Stimulated activated CD4-positive, alpha-beta T cell treated with anti-CD3 and anti-CD28 coated beads, Interleukin-15, amount 100 ng/mL, for 1 hour (primary cell): ENCODE results near the gene BOK.
"Not testable (repeated sequence)": the region's sequence is repeated elsewhere in the genome, so short reads cannot be mapped to it uniquely, and the experiment has no call there.

ENCODE experiments used
- DNase-seq, 2 donors: peaks; one replicate each; pipeline ENCODE4 v3.0.0-alpha.2; 2020; ENCODE audit warnings: low read depth in 1 of 2, low spot score in 1 of 2

Gene BOK, protein sequence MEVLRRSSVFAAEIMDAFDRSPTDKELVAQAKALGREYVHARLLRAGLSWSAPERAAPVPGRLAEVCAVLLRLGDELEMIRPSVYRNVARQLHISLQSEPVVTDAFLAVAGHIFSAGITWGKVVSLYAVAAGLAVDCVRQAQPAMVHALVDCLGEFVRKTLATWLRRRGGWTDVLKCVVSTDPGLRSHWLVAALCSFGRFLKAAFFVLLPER

GRCh38 chr2:241558532-241559322 lies at the start of gene BOK:
BOK (plus strand) TSS chr2:241558745; CDS start chr2:241559484, 739 bp downstream.
- no peak for DNase-seq

- no peak for DNase-seq
These were observed 49.3 kb upstream of the BOK start for GRCh38 chr2:241509155-241509784.

GRCh38 chr2:241511091-241511741 lies 47.3 kb upstream of the BOK start:
- no peak for DNase-seq

DNA sequence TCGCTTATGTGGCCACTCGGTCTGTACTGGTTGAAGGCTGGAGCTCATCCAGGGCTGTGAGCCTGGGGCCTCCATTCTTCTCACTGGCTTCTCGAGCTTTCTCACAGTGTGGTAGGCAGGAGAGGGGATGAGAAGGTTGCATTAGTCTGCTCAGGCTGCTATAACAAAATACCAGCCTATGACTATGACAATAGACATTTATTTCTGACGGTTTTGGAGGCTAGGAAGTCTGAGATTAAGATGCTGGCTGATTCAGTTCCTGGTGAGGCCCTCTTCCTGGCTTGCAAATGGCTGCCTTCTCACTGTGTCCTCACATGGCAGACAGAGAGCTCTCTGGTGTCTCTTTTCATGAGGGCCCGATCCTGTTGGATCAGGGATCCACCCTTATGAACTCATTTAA lies 44.0 kb upstream of the BOK start:
- no peak for DNase-seq

GRCh38 chr2:241514986-241515737 lies 43.4 kb upstream of the BOK start:
- DNase-seq: no peak

DNA sequence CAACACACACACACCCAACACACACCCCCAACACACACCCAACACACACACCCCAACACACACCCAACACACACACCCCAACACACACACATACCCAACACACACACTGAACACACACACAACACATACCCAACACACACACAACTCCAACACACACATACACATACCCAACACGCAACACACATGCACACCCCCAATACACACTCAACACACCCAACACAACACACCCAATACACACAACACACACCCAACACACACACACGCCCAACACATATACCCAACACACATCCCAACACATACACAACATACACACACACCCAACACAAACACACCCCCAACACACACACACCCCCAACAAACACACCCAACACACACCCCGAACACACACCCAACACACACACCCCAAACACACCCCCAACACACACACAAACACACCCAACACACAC lies 42.0 kb upstream of the BOK start:
- DNase-seq: no peak

- no peak for DNase-seq
These were observed 41.2 kb upstream of the BOK start for GRCh38 chr2:241517297-241517696.

- DNase-seq: no peak
These were observed 38.9 kb upstream of the BOK start for GRCh38 chr2:241519669-241520068.

DNA sequence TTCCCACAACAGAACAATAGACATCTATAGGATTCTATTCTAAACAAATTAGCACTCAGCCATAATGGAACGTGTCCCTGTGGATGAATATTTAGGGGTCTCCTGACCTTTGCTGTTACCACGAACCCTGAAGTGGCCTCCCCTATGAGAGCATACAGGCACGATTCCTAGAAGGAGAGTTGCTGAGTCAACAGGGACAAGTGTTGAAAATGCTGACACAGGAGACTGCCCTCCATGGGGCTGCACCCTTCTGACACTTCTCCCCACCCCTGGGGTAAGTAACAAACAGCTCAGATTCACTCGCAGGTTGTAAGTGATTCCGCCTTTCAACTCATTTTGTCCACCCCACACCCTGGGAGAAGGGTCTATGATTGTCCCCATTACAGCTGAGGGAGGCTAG lies 36.1 kb upstream of the BOK start:
- DNase-seq: no peak

DNA sequence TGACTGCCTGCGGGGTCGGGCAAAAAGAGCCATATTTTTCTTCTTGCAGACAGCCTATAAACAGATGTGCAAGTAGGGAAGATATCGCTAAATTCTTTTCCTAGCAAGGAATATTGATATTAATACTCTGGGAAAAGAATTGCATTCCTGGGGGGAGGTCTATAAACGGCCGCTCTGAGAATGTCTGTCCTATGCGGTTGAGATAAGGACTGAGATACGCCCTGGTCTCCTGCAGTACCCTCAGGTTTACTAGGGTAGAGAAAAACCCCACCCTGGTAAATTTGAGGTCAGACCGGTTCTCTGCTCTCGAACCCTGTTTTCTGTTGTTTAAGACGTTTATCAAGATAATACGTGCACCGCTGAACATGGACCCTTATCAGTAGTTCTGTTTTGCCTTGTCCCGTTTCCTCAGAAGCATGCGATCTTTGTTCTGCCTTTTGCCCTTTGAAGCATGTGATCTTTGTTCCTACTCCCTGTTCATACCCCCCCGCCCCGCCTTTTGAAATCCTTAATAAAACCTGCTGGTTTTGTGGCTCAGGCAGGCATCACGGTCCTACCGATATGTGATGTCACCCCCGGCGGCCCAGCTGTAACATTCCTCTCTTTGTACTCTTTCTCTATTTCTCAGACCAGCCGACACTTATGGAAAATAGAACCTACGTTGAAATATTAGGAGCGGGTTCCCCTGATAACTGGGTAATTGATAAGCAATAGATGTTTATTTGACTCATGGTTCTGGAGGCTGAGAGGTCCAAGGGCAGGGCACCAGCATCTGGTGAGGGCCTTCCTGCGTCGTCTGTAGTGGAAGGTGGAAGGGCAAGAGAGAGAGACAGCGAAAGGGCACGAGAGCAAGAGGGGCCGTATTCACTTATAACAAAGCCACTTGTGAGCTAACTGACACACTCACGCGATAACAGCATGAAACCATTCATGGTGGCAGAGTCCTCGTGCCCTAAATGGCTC lies 32.4 kb upstream of the BOK start:
- not testable (repeated sequence) for DNase-seq

DNA sequence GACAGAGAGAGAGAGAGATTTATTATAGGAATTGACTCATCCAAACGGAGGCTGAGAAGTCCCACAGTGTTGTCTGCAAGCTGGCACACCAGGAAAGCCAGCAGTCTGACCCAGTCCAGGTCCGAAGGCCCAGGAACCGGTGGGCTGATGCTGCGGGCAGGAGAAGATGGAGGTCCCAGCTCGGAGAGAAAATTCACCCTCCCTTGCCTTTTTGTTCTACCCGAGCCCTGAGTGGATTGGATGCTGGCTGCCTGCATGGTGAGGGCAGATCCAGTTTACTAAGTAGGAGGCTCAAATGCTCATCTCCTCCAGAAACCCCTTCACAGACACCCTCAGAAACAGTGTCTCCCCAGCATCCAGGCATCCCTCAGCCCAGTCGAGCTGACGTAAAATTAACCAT lies 28.0 kb upstream of the BOK start:
- no peak for DNase-seq

- no peak for DNase-seq
These were observed 27.3 kb upstream of the BOK start for GRCh38 chr2:241531161-241531722.

- no peak for DNase-seq
These were observed 26.4 kb upstream of the BOK start for GRCh38 chr2:241532168-241532567.

GRCh38 chr2:241532733-241533601 lies 25.6 kb upstream of the BOK start:
- no peak for DNase-seq

- DNase-seq: no peak
These were observed 24.3 kb upstream of the BOK start for GRCh38 chr2:241534293-241534692.

GRCh38 chr2:241534701-241535375 lies 23.7 kb upstream of the BOK start:
- DNase-seq: no peak

GRCh38 chr2:241535871-241536655 lies 22.5 kb upstream of the BOK start:
- DNase-seq: no peak
